22Rv1 (cell line): ENCODE measurements around the gene FXYD2.

Source experiments
- ZFX ChIP-seq: fragments of 450-650 bp; IDR thresholded peaks from 2 replicates; pipeline ENCODE4 v1.6.1; 2017; ENCODE audit warnings: antibody characterized with exemption, borderline replicate concordance
- TF ChIP-seq, protein P1 (sequence below): fragments of 450-650 bp; IDR thresholded peaks from 2 replicates; pipeline ENCODE4 v1.5.1; 2017; ENCODE audit warnings: mild to moderate bottlenecking

DNA sequence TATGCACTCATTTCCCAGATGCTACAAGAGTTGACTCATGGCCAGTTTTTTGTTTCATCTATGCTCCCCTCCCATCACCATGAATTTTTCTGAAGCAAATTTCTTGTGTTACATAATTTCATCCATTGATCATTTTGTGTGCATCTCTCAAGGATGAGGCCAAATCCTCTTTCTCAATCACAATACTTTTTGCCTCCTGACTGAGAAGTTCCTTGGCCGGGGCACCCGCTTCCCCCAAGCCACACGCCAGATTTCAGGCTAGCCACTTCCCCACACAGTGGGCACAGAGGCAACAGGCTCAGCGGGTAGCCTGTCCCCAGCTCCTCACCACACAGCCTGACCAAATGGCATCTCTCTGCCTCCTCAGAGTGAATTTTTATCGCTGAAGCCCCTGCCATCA, 17.7 kb downstream of the FXYD2 start:
- TF ChIP-seq, protein P1, sequence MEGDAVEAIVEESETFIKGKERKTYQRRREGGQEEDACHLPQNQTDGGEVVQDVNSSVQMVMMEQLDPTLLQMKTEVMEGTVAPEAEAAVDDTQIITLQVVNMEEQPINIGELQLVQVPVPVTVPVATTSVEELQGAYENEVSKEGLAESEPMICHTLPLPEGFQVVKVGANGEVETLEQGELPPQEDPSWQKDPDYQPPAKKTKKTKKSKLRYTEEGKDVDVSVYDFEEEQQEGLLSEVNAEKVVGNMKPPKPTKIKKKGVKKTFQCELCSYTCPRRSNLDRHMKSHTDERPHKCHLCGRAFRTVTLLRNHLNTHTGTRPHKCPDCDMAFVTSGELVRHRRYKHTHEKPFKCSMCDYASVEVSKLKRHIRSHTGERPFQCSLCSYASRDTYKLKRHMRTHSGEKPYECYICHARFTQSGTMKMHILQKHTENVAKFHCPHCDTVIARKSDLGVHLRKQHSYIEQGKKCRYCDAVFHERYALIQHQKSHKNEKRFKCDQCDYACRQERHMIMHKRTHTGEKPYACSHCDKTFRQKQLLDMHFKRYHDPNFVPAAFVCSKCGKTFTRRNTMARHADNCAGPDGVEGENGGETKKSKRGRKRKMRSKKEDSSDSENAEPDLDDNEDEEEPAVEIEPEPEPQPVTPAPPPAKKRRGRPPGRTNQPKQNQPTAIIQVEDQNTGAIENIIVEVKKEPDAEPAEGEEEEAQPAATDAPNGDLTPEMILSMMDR: no peak
- TF ChIP-seq ZFX: no peak
